Upper lobe of right lung (tissue), 1 donor: ENCODE results near the gene PSMB3. TPM values are rescaled to one million over a fixed set of nuclear protein-coding genes. Genes with fewer than 3 reads are reported as not detected.
A peak's percentile ranks its signal among the peaks of the same experiment; 100 is the strongest.
"Not testable (repeated sequence)": the region's sequence is repeated elsewhere in the genome, so short reads cannot be mapped to it uniquely, and the experiment has no call there.

Source experiments
- ATAC-seq: fragments of 200-7000 bp; cut with Tn5 transposase; one replicate; pipeline ENCODE4 v1.9.1; 2020; ENCODE audit warnings: mild to moderate bottlenecking, moderate library complexity
- DNase-seq: peaks from one replicate; pipeline ENCODE4 v3.0.0-alpha.2; 2020
- H3K27ac ChIP-seq: fragments of 200-600 bp; one replicate; pipeline ENCODE4 v1.8.0; 2022
- H3K27me3 ChIP-seq: fragments of 200-600 bp; one replicate; pipeline ENCODE4 v1.8.0; 2022; ENCODE audit warnings: mild to moderate bottlenecking
- H3K36me3 ChIP-seq: fragments of 200-600 bp; one replicate; pipeline ENCODE4 v1.8.0; 2022
- H3K4me1 ChIP-seq: fragments of 200-600 bp; one replicate; pipeline ENCODE4 v1.8.0; 2022
- H3K4me3 ChIP-seq: fragments of 200-600 bp; one replicate; pipeline ENCODE4 v1.8.0; 2022; ENCODE audit warnings: mild to moderate bottlenecking
- H3K9me3 ChIP-seq: fragments of 200-600 bp; one replicate; pipeline ENCODE4 v1.8.0; 2022
- CTCF ChIP-seq: fragments of 200-600 bp; IDR thresholded peaks from one replicate; pipeline ENCODE4 v1.8.0; 2022; ENCODE audit warnings: antibody characterized with exemption
- intact Hi-C: fragments of 100-400 bp; cut with DNase I; formaldehyde crosslinking; loops from one replicate; pipeline ENCODE4 v1.11.0; 2022
- total RNA-seq: library from RNA; stranded (reverse); fragmentation: NEBNext Ultra II Directional; extraction: Animal tissue kit (Norgen Biotek cat#: 25700); gene quantifications from one replicate; pipeline ENCODE4 v1.2.1, GENCODE V29; 2021
- donor health status: DM: no; HTN: yes; CAD: no; lungs with severe emphysema.

The PSMB3 gene
- total RNA-seq, 1 donor from 2014 or later, result 127 TPM

- Histone ChIP-seq H3K4me3 (no peak overlapping the region), H3K9me3 (no peaks in the 10 kb centered on the region), H3K4me1 (no peaks in the 10 kb centered on the region), H3K36me3 (peaks cover 88% of the 10 kb centered on the region), H3K27me3 (no peaks in the 10 kb centered on the region), H3K27ac (no peak overlapping the region)
- TF ChIP-seq CTCF, result no peak
- no peak for ATAC-seq
- no peak for DNase-seq
- intact Hi-C loops, result no loop called here
These were observed 32.4 kb upstream of the PSMB3 start for GRCh38 chr17:38719943-38720641.

GRCh38 chr17:38720941-38721340, 31.6 kb upstream of the PSMB3 start:
- Histone ChIP-seq H3K36me3 (peaks cover 81% of the 10 kb centered on the region), H3K4me1 (no peaks in the 10 kb centered on the region), H3K27ac (no peak overlapping the region), H3K27me3 (no peaks in the 10 kb centered on the region), H3K4me3 (no peak overlapping the region), H3K9me3 (no peaks in the 10 kb centered on the region)
- no peak for ATAC-seq
- intact Hi-C loops, result no loop called here
- TF ChIP-seq CTCF, result no peak
- DNase-seq, result no peak

DNA sequence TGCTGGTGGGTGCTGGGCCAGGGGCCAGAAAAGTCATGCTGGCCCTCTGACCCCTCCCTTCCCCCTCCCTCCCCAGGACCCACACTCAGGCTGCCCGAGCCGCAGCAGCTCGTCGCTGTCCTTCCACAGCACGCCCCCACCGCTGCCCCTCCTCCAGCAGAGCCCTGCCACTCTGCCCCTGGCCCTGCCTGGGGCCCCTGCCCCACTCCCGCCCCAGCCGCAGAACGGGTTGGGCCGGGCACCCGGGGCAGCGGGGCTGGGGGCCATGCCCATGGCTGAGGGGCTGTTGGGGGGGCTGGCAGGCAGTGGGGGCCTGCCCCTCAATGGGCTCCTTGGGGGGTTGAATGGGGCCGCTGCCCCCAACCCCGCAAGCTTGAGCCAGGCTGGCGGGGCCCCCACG, 30.7 kb upstream of the PSMB3 start:
- no peaks in the 10 kb centered on the region for H3K27me3 ChIP-seq
- H3K4me1 ChIP-seq, result no peaks in the 10 kb centered on the region
- intact Hi-C loops, result no loop called here
- no peak overlapping the region for H3K4me3 ChIP-seq
- H3K36me3 ChIP-seq, result peaks cover 73% of the 10 kb centered on the region
- TF ChIP-seq CTCF, result no peak
- H3K27ac ChIP-seq, result no peak overlapping the region
- DNase-seq (no peak), ATAC-seq (no peak)
- H3K9me3 ChIP-seq, result no peaks in the 10 kb centered on the region

DNA sequence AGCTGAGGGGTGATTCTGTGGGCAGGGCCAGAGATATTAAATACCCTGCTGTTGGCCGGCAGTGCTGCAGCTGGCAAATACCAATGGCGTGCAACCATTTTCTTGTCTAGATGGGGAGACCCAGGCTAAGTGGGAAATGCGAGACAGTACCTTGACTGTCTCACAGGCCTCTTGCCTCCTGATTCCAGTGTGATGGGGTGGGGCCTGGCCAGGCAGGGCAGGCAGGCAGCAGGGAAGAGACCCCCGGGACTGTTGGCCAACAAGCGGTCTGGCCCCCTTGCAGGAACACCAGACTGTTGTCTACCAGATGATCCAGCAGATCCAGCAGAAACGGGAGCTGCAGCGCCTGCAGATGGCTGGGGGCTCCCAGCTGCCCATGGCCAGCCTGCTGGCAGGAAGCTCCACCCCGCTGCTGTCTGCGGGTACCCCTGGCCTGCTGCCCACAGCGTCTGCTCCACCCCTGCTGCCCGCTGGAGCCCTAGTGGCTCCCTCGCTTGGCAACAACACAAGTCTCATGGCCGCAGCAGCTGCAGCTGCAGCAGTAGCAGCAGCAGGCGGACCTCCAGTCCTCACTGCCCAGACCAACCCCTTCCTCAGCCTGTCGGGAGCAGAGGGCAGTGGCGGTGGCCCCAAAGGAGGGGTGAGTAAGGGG, 28.1 kb upstream of the PSMB3 start:
- Histone ChIP-seq H3K9me3 (no peaks in the 10 kb centered on the region), H3K4me3 (no peak overlapping the region), H3K27me3 (no peaks in the 10 kb centered on the region), H3K4me1 (peaks cover 17% of the 10 kb centered on the region), H3K36me3 (peaks cover 52% of the 10 kb centered on the region), H3K27ac (no peak overlapping the region)
- ATAC-seq (peak; percentile 23), DNase-seq (no peak)
- no peak for TF ChIP-seq CTCF
- intact Hi-C loops, result no loop called here

DNA sequence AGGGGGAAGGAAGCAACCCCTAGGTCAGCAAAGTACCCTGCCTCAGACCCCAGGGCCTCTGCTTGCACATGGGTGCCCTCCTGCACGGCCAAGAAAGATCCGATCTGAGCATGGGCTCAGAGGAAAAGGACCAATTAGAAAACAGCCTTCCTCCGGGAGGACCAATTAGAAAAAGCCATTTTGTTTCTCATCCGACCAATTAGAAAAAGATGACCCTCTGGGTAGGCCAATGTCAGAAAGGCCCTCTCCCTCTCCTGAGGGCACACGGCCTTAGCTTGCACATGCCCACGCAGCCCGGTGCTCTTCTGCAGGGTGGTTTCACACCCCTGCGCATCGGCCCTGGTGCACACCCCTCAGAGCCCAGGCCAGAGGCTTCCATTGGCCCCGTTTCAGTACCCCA, 27.5 kb upstream of the PSMB3 start:
- H3K36me3 ChIP-seq, result peaks cover 46% of the 10 kb centered on the region
- H3K4me1 ChIP-seq, result peaks cover 20% of the 10 kb centered on the region
- H3K4me3 ChIP-seq, result no peak overlapping the region
- ATAC-seq (no peak), DNase-seq (no peak)
- TF ChIP-seq CTCF, result no peak
- no peaks in the 10 kb centered on the region for H3K27me3 ChIP-seq
- intact Hi-C loops, result no loop called here
- H3K9me3 ChIP-seq, result no peaks in the 10 kb centered on the region
- H3K27ac ChIP-seq, result no peak overlapping the region

- H3K27ac ChIP-seq, ATAC-seq: not testable (repeated sequence)
These were observed 26.4 kb upstream of the PSMB3 start for GRCh38 chr17:38726145-38726544.

More at GRCh38 chr17:38726145-38726544, 26.4 kb upstream of the PSMB3 start:
- H3K27me3 ChIP-seq, H3K9me3 ChIP-seq, intact Hi-C loops, DNase-seq, H3K4me3 ChIP-seq: not testable (repeated sequence)
- H3K4me1 ChIP-seq, result peaks cover 26% of the 10 kb centered on the region
- H3K36me3 ChIP-seq, result peaks cover 35% of the 10 kb centered on the region
